RWPE1 (cell line): ENCODE measurements around the gene SATB2.

Experiments
- CTCF ChIA-PET: fragments of 350-600 bp; sonication (Branson Sonifier 250); formaldehyde crosslinking; extraction: SDS; loops from one replicate; lab custom pipeline; 2021; lab: Yijun Ruan, JAX
- POLR2A ChIA-PET: fragments of 400-600 bp; formaldehyde crosslinking; extraction: SDS; loops from one replicate; lab custom pipeline; 2020; ENCODE audit warnings: antibody characterized with exemption; ENCODE audit not compliant: low non-redundant PET; lab: Yijun Ruan, JAX
- DNase-seq: peaks from one replicate; pipeline ENCODE4 v3.0.0; 2012; ENCODE audit warnings: low spot score
- H3K27ac ChIP-seq: fragments of 450-650 bp; 2 replicates; pipeline ENCODE4 v1.5.1; 2017
- CTCF ChIP-seq: fragments of 450-650 bp; conservative IDR thresholded peaks from 2 replicates; pipeline ENCODE4 v1.5.1; 2017; ENCODE audit warnings: low read depth, mild to moderate bottlenecking

The SATB2 gene

DNA sequence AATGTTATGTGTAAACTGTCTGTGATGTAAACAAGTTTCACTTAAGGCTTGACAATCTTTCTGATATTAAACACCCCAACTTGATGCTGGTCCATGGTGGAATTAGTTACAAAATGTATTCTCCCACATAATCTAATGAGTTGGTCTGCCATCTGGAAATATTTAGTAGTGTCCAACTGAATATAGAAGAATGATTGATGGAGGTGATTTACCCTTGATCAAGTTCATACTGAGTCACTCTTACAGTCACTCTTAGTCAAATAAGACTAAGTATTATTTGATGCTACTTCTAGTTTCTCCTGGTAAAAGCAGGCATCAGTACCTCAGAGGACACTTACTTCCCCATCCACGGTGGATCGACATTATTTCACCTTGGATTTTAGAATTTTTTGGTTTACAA, 198.1 kb downstream of the SATB2 start:
- TF ChIP-seq CTCF: no peak
- no peak overlapping the region for H3K27ac ChIP-seq
- no peak for DNase-seq
- ChIA-PET POLR2A (no interaction called here), CTCF (no interaction called here)

DNA sequence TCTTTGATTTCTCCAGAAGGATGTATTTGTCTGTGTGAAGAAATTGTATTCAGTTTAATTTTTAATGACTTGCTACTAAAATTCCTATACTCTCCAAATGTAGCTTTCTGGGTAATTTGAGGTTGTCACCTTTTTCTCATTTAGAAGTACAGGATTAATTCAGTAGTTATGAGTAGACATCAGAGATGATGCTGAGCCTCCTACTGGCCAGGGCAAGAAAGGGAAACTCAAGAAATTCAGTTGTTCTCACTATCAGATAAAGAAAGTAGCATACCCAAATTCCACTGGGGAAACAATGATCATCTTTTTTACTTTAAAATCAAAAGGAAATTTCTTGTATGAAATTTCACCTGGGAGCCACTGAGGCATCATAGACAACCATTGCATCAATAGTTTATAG, 199.4 kb downstream of the SATB2 start:
- no peak for TF ChIP-seq CTCF
- ChIA-PET CTCF (interaction anchor here (0.7 kb wide), 1 partner anchor 738 kb away, joined by 3 read pairs; no protein-coding TSS in a partner anchor), POLR2A (no interaction called here)
- no peak for DNase-seq
- no peak overlapping the region for H3K27ac ChIP-seq

DNA sequence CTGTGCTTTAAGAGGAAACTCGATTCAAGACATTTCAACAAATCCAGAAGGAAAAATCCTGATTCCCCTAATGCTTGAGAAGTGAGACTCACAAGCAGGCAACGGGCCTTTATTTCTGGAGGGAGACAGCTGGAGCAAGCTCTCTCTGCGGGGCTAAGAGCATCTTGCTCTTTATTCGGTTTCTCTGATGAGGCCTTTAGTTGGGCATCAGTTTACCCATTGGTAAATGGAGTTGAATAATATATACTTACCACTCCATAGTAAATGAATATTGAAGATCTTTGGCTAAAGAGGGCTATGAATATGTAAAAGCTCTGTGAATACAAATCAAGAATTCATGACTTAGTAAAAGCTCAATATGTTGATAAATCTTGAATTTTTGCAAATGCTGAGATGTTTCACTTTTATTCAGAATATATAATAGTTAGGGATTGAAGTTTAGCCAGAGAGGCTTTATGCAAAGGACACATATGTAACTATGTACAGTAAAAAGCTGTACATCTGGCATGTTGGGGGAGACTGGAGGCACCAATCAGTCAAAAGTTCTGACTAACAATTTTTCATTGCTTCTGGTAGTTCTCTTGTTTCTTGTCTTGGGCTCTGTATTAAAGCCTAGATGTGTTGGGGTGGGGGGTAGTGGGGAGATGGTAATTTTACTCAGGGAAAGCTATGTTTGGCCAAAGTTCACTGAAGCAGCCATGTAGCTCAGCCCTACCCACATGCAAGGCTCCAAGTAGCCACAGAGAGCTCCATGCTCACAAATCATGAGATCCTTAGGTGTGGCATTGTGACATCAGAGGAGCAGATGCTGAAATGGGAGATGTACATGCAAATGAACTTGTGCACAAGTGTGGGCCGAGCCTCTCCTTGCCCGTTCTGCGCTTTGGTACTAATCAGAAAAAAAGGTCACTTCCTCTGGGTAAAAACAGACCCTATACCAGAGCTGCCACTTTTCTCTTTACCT, 200.2 kb downstream of the SATB2 start:
- ChIA-PET CTCF (interaction anchor here (0.6 to 0.7 kb wide), 2 partner anchors 163 to 737 kb away, joined by 3 to 4 read pairs; no protein-coding TSS in a partner anchor), POLR2A (no interaction called here)
- H3K27ac ChIP-seq: no peak overlapping the region
- no peak for TF ChIP-seq CTCF
- DNase-seq: no peak

DNA sequence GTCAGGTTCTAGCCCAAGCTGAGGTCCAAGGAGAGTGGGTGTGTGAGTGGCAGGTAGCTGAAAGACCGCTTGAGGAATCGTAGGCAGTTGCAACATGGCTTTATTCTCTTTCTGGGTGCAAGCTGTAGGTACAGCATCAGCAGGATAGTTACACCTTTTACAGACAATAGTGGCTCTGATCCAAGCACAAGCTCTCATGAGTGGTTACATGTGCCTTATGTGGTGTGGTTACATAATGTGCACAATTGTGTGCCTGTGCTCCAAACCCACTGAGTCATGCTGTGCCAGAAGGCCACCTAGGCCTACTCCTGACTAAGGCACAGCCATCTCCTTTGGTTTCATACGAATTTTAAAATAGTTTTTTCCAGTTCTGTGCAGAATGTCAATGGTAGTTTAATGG, 227.6 kb downstream of the SATB2 start:
- ChIA-PET CTCF (no interaction called here), POLR2A (no interaction called here)
- no peak for DNase-seq
- no peak overlapping the region for H3K27ac ChIP-seq
- no peak for TF ChIP-seq CTCF

DNA sequence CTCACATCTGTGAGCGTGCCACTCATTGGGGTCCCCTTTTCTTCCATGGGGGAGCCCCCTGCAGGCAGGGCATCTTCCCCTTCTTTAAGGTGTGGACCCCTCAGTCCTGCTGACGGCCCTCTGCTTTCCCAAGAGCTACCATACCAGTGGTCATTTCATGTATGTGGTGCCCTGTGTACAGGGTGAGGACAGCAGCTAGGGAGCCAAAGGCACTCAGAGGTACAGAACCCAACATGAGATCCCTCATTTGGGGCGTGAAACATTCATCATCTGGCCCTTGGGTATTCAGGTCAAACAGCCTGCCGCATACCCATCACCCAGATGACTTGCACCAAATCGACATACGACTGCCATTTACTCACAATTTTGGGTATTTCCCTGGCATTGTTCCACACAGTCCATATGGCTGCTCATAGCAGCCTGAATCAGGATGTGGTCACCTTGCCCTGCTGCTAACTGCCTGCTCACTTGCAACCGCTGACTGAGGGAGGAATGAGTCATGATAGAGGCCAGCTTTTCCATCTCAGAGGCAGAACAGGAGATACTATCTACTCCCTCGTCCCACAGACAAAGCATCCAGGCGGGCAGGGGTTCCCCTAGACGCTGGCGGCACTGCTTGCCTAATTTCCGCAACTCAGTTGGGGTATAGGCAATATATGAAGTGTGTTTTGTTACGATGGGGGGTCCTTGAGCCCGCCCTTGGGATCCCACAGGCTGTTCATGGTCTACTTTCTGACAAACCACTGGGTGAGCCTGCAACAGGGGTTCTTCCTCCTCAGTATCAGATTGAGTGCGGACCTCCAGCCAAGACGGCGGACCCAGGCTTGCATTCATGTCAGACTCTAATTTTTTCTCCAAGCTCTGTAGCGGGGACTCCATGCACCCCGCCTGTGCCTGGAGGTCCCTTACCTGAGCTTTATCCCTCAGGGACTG, 228.6 kb downstream of the SATB2 start:
- TF ChIP-seq CTCF: no peak
- DNase-seq: peak; percentile 83
- H3K27ac ChIP-seq: no peak overlapping the region

DNA sequence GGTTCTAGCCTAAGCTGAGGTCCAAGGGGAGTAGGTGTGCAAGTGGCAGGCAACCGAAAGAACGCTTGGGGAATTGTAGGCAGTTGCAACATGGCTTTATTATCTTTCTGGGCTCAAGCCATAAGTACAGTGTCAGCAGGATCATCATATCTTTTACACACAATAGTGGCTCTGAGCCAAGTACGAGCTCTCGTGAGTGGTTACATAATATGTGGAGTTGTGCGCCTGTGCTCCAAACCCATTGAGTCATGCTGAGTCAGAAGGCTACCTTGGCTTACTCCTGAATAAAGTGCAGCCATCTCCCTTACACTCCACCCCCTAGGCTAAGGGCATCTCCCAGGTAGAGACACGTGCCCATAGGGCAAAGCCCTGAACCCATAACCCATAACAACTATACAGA, 233.9 kb downstream of the SATB2 start:
- POLR2A ChIA-PET: no interaction called here
- peak; percentile 85 for DNase-seq

More for the DNA sequence above, 228.6 kb downstream of the SATB2 start:
- ChIA-PET CTCF (no interaction called here), POLR2A (no interaction called here)

More for the DNA sequence above, 233.9 kb downstream of the SATB2 start:
- TF ChIP-seq CTCF: no peak
- CTCF ChIA-PET: no interaction called here
- no peak overlapping the region for H3K27ac ChIP-seq
